Glutamatergic neuron (in vitro differentiated cells): Measurements from ENCODE around the gene GPR31. TPM values are rescaled to one million over a fixed set of nuclear protein-coding genes. Genes with fewer than 3 reads are reported as not detected.

Source experiments
- DNase-seq: peaks from one replicate; pipeline ENCODE4 v3.0.0; 2022
- H3K27ac Mint-ChIP-seq: one replicate; pipeline ENCODE4 v1.8.0; 2020; ENCODE audit warnings: mild to moderate bottlenecking, mixed read lengths, inconsistent platforms; ENCODE audit not compliant: unreplicated experiment
- H3K27me3 Mint-ChIP-seq: one replicate; pipeline ENCODE4 v1.8.0; 2020; ENCODE audit warnings: mild to moderate bottlenecking, moderate library complexity, mixed read lengths, inconsistent platforms; ENCODE audit not compliant: unreplicated experiment
- H3K36me3 Mint-ChIP-seq: one replicate; pipeline ENCODE4 v1.8.0; 2020; ENCODE audit warnings: mild to moderate bottlenecking, mixed read lengths, inconsistent platforms; ENCODE audit not compliant: unreplicated experiment
- H3K4me1 Mint-ChIP-seq: one replicate; pipeline ENCODE4 v1.8.0; 2020; ENCODE audit warnings: mild to moderate bottlenecking, low read depth, mixed read lengths, inconsistent platforms; ENCODE audit not compliant: unreplicated experiment
- H3K4me3 Mint-ChIP-seq: one replicate; pipeline ENCODE4 v1.8.0; 2020; ENCODE audit warnings: mild to moderate bottlenecking, mixed read lengths, inconsistent platforms; ENCODE audit not compliant: unreplicated experiment
- H3K9me3 Mint-ChIP-seq: one replicate; pipeline ENCODE4 v1.8.0; 2020; ENCODE audit warnings: mild to moderate bottlenecking, moderate library complexity, mixed read lengths, inconsistent platforms; ENCODE audit not compliant: unreplicated experiment
- total RNA-seq: library from RNA; stranded (reverse); fragmentation: NEBNext Ultra II Directional; extraction: Animal tissue kit (Norgen Biotek cat#: 25700); gene quantifications from one replicate; pipeline ENCODE4 v1.2.1, GENCODE V29; 2021; ENCODE audit not compliant: unreplicated experiment
- TF ChIP-seq, protein P1 (sequence below): fragments of 200-600 bp; sonication (generic); IDR thresholded peaks from one replicate; pipeline ENCODE4 v1.5.0; 2021; ENCODE audit not compliant: partially characterized antibody, unreplicated experiment

GPR31 gene
- total RNA-seq, 1 donor from 2014 or later, result not detected

DNA sequence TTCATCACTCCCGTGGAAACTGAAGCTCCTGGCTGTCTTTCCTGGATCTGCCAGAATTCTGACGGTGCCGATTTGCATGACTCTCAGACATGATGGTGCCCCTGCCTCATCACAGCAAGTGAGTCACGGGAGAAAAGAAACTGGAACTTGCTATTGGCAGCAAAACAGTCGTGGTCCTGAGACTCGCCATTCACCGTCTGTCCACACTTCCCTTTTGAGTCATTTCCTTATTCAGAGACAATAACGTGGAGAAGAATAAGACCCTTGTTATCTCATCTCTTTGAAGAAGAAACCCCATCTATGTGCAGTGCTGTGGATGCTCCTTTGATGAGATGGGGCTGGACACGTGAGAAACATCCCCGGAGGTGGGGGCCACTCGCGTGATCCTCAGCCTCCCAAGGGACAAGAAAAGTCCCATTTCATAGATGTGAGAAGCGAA lies 4.2 kb downstream of the GPR31 start:
- H3K27me3 Mint-ChIP-seq, result peaks cover 2% of the 10 kb centered on the region
- no peaks in the 10 kb centered on the region for H3K9me3 Mint-ChIP-seq
- no peaks in the 10 kb centered on the region for H3K36me3 Mint-ChIP-seq
- peaks cover 3% of the 10 kb centered on the region for H3K4me1 Mint-ChIP-seq
- no peak overlapping the region for H3K4me3 Mint-ChIP-seq
- H3K27ac Mint-ChIP-seq, result no peak overlapping the region
- TF ChIP-seq, protein P1, sequence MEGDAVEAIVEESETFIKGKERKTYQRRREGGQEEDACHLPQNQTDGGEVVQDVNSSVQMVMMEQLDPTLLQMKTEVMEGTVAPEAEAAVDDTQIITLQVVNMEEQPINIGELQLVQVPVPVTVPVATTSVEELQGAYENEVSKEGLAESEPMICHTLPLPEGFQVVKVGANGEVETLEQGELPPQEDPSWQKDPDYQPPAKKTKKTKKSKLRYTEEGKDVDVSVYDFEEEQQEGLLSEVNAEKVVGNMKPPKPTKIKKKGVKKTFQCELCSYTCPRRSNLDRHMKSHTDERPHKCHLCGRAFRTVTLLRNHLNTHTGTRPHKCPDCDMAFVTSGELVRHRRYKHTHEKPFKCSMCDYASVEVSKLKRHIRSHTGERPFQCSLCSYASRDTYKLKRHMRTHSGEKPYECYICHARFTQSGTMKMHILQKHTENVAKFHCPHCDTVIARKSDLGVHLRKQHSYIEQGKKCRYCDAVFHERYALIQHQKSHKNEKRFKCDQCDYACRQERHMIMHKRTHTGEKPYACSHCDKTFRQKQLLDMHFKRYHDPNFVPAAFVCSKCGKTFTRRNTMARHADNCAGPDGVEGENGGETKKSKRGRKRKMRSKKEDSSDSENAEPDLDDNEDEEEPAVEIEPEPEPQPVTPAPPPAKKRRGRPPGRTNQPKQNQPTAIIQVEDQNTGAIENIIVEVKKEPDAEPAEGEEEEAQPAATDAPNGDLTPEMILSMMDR, result no peak
- DNase-seq, result no peak

DNA sequence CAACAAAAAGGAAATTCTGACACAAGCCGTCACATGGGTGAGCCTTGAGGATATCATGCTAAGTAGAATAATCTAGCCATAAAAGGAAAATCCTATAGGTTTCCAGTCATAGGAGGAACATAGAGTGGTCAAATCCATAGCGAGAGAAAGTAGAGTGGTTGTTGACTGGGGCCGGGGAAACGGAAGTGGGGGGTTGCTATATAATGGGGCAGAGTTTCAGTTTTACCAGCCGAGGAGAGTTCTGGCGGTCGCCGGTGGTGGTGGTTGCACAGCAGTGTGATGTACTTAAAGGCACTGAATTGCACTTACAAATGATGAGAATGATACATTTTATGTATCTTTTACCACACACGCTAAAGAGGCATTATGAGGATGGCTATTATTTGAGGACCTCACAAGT lies 4.9 kb downstream of the GPR31 start:
- Mint-ChIP-seq H3K4me1 (peaks cover 3% of the 10 kb centered on the region), H3K27me3 (peaks cover 2% of the 10 kb centered on the region), H3K36me3 (no peaks in the 10 kb centered on the region), H3K9me3 (no peaks in the 10 kb centered on the region), H3K27ac (no peak overlapping the region), H3K4me3 (no peak overlapping the region)
- TF ChIP-seq, protein P1, result no peak
- no peak for DNase-seq

DNA sequence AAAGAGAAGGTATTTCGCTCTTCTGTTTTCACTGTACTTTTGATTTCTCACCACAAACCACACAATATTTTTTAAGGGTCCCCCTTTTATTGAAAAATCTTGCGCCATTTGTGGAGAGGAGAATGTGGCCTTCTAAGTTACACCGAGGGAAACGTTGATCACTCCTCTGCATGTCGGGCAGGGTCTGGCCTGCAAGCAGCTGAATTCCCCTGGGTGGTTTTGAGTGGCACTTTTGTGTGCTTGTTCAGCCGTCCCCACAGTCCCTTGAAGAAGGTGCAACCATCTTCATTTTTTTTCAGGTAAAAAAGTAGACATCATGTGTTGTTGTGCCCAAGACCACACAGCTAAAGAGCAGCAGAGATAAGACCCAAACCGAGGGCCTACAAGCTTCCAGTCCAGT lies 6.1 kb downstream of the GPR31 start:
- Mint-ChIP-seq H3K27me3 (peaks cover 4% of the 10 kb centered on the region), H3K27ac (no peak overlapping the region), H3K4me1 (peaks cover 9% of the 10 kb centered on the region), H3K36me3 (no peaks in the 10 kb centered on the region), H3K4me3 (no peak overlapping the region), H3K9me3 (no peaks in the 10 kb centered on the region)
- TF ChIP-seq, protein P1, result no peak
- DNase-seq, result no peak

DNA sequence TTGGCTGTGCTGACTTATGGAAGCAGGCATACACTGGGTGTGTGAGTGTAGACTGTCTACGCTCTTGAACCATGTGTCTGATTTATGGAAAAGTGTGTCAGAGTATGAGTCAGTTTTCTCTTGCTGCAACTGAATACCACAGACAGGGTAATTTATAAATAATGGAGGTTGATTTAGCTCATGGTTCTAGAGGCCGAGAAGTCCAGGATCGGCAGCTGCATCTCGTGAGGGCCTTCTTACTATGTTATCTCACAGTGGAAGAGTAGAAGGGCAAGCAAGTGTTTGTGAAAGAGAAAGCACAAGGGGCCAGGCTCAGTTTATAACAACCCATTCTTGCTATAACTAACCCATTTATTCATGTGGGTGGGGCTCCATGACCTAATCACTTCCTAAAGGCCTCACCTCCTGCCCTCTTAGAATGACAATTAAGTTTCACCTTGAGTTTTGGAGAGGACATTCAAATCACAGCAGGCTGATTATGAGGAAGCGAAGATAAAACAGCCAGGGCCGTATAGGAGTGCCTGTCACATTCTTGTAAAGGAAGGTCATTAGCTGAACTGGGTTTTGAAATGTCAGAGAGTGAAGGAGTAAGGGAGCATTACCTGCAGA lies 6.7 kb downstream of the GPR31 start:
- H3K36me3 Mint-ChIP-seq, result no peaks in the 10 kb centered on the region
- no peaks in the 10 kb centered on the region for H3K9me3 Mint-ChIP-seq
- no peak overlapping the region for H3K4me3 Mint-ChIP-seq
- DNase-seq, result no peak
- H3K4me1 Mint-ChIP-seq, result peaks cover 13% of the 10 kb centered on the region
- peaks cover 5% of the 10 kb centered on the region for H3K27me3 Mint-ChIP-seq
- TF ChIP-seq, protein P1, result no peak
- no peak overlapping the region for H3K27ac Mint-ChIP-seq

DNA sequence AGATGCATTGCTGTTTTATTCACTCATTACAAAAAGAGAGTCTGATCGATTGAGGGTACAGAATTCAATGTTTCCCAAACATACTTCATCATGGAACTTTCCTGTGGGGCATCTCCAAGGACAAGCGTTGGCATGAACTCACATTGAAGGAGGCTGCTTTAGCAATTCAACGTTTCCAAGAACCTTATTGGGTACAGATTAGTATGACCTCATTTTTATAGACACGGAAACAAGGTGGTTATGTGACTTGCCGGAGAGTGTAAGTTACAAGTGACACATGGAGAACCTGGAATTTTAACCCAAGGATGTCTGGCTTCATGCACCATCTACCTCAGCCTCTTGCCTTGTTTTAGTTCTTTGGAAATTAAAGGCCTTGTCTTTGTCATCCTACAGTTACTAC lies 8.8 kb downstream of the GPR31 start:
- H3K36me3 Mint-ChIP-seq, result peaks cover 11% of the 10 kb centered on the region
- DNase-seq, result no peak
- peaks cover 19% of the 10 kb centered on the region for H3K4me1 Mint-ChIP-seq
- TF ChIP-seq, protein P1, result no peak
- no peak overlapping the region for H3K27ac Mint-ChIP-seq
- H3K9me3 Mint-ChIP-seq, result peaks cover 6% of the 10 kb centered on the region
- peaks cover 7% of the 10 kb centered on the region for H3K27me3 Mint-ChIP-seq
- no peak overlapping the region for H3K4me3 Mint-ChIP-seq
